OCI-LY1 (cell line): ENCODE results near the gene DMRTC2.

Source experiments
- CTCF ChIP-seq: fragments of 200-600 bp; sonication (generic), shearing (Covaris generic); IDR thresholded peaks from 2 replicates; pipeline ENCODE4 v1.5.1; 2017; ENCODE audit warnings: mild to moderate bottlenecking, antibody characterized with exemption, low read length, moderate library complexity, mixed read lengths
- EZH2 ChIP-seq: fragments of 200-600 bp; sonication (generic), shearing (Covaris generic); IDR thresholded peaks from 2 replicates; pipeline ENCODE4 v1.8.0; 2017; ENCODE audit warnings: borderline replicate concordance, mixed run types, mild to moderate bottlenecking, antibody characterized with exemption, low read length, moderate library complexity, mixed read lengths

- TF ChIP-seq CTCF (no peak), EZH2 (no peak)
Measured at GRCh38 chr19:41848666-41849065, 3.8 kb downstream of the DMRTC2 start.
